Measurements from ENCODE around the gene MORN1. TPM values are rescaled to one million over a fixed set of nuclear protein-coding genes. Genes with fewer than 3 reads are reported as not detected.

Gene MORN1
- polyA plus RNA-seq, 1 of the 3 experiments (the other 2 are of a cell fraction), result 16.3 TPM

- no peaks in the 10 kb centered on the region for H3K9me2 ChIP-seq
- H3K27me3 ChIP-seq (ENCODE audit: insufficient read depth), result peaks cover 11% of the 10 kb centered on the region
- 67% methylated on average over 7 of the region's 10 CpGs for WGBS (ENCODE audit: low lambda C conversion rate)
- no peak overlapping the region for H3K9ac ChIP-seq
- POLR2A ChIA-PET, result no interaction called here
- H3K36me3 ChIP-seq (replicated peaks in 1 of 2; ENCODE audit: control insufficient read depth in 1 of 2, insufficient read depth in 2 of 2, low read length in 1 of 2), result no peaks in the 10 kb centered on the region
- H3K4me2 ChIP-seq, result no peak overlapping the region
- no peak overlapping the region for H3K4me3 ChIP-seq (ENCODE audit: low read depth in 2 of 2, low read length in 1 of 2)
- H3F3A ChIP-seq (replicated peaks; ENCODE audit: insufficient read depth), result no peaks in the 10 kb centered on the region
- no peaks in the 10 kb centered on the region for H3K79me2 ChIP-seq (ENCODE audit: insufficient read depth)
- H3K4me1 ChIP-seq (ENCODE audit: control insufficient read depth in 1 of 2, insufficient read depth in 2 of 2, low read depth in 1 of 2, low read length in 1 of 2), result peaks cover 0 to 3% of the 10 kb centered on the region in 2 experiments; a peak in 1 of 4 replicates
- no peak overlapping the region for H2AFZ ChIP-seq (ENCODE audit: low read depth)
- CTCF ChIA-PET, result interaction anchor here (1.2 to 3.5 kb wide), 7 partner anchors 10 to 117 kb away, joined by 3 to 13 read pairs (median 7); no protein-coding TSS in a partner anchor
- H3K27ac ChIP-seq (ENCODE audit: low read depth in 2 of 2, low read length in 1 of 2), result no peak overlapping the region
- DNase-seq, result no peak
- TF ChIP-seq PBX3 (IDR thresholded peaks at IDR 0.05) (no peak), FOXM1 (IDR thresholded peaks at IDR 0.05; ENCODE audit: low read depth) (no peak), RCOR1 (IDR thresholded peaks at IDR 0.05; ENCODE audit: low read length) (no peak), RFX5 (IDR thresholded peaks at IDR 0.05; ENCODE audit: low read length) (no peak), GATA2 (CRISPR knock-in tag; IDR thresholded peaks at IDR 0.05) (no peak), REST (IDR thresholded peaks at IDR 0.05; ENCODE audit: low read depth, low read length) (no peak), EZH2phosphoT487 (IDR thresholded peaks at IDR 0.05; ENCODE audit: borderline replicate concordance, low read depth) (no peak), MAX (IDR thresholded peaks at IDR 0.05; ENCODE audit: low read depth) (no peak), FOXJ3 (CRISPR knock-in tag; IDR thresholded peaks at IDR 0.05) (no peak), RAD21 (IDR thresholded peaks at IDR 0.05; ENCODE audit: low read length) (no peak), RXRA (IDR thresholded peaks at IDR 0.05; ENCODE audit: borderline replicate concordance, low read depth) (no peak), TAF1 (IDR thresholded peaks at IDR 0.05; ENCODE audit: borderline replicate concordance, low read depth, low read length) (no peak), SIN3A (IDR thresholded peaks at IDR 0.05; ENCODE audit: borderline replicate concordance, low read depth, low read length) (no peak), EP300 (IDR thresholded peaks at IDR 0.05; ENCODE audit: borderline replicate concordance in 1 of 2, low read depth in 1 of 2, low read length in 1 of 2) (no peak), NFIC (IDR thresholded peaks at IDR 0.05; ENCODE audit: borderline replicate concordance) (no peak), USF2 (IDR thresholded peaks at IDR 0.05; ENCODE audit: borderline replicate concordance, low read depth, low read length) (no peak), JUND (IDR thresholded peaks at IDR 0.05) (no peak)
- no peaks in the 10 kb centered on the region for H3K9me3 ChIP-seq
- no peaks in the 10 kb centered on the region for H4K20me1 ChIP-seq (ENCODE audit: insufficient read depth)
Observed at GRCh38 chr1:2430592-2430973, 39.2 kb upstream of the MORN1 start.

Measured in SK-N-SH (cell line).